ENCODE results near the gene ATPAF2.

The ATPAF2 gene

DNA sequence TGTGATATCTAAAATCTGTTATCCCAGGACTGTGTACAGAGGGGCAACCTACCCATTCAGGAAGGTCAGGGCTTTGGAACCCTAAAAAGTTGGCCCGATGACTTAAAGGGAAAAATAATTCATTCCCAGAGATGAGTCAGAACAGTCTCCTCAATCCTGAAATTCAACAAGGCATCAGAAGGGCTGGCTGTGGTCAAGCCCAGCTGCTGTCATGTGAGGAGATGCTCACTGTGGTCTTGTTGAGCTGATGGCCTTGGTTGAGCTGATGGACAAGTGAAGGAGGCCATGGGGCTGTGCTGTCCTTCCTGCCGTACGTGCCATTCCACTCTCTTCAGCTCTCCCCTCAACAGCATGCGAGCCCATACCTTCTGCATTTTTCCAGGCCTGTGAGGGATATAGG is 27.9 kb upstream of the ATPAF2 start:
- TF ChIP-seq, protein P1, sequence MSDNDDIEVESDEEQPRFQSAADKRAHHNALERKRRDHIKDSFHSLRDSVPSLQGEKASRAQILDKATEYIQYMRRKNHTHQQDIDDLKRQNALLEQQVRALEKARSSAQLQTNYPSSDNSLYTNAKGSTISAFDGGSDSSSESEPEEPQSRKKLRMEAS (IDR thresholded peaks at IDR 0.05): no peak
- TF ChIP-seq, protein P2, sequence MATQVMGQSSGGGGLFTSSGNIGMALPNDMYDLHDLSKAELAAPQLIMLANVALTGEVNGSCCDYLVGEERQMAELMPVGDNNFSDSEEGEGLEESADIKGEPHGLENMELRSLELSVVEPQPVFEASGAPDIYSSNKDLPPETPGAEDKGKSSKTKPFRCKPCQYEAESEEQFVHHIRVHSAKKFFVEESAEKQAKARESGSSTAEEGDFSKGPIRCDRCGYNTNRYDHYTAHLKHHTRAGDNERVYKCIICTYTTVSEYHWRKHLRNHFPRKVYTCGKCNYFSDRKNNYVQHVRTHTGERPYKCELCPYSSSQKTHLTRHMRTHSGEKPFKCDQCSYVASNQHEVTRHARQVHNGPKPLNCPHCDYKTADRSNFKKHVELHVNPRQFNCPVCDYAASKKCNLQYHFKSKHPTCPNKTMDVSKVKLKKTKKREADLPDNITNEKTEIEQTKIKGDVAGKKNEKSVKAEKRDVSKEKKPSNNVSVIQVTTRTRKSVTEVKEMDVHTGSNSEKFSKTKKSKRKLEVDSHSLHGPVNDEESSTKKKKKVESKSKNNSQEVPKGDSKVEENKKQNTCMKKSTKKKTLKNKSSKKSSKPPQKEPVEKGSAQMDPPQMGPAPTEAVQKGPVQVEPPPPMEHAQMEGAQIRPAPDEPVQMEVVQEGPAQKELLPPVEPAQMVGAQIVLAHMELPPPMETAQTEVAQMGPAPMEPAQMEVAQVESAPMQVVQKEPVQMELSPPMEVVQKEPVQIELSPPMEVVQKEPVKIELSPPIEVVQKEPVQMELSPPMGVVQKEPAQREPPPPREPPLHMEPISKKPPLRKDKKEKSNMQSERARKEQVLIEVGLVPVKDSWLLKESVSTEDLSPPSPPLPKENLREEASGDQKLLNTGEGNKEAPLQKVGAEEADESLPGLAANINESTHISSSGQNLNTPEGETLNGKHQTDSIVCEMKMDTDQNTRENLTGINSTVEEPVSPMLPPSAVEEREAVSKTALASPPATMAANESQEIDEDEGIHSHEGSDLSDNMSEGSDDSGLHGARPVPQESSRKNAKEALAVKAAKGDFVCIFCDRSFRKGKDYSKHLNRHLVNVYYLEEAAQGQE (IDR thresholded peaks at IDR 0.05; ENCODE audit: low read depth): no peak
- no peak for TF ChIP-seq CEBPB (IDR thresholded peaks at IDR 0.05)
- TF ChIP-seq FOXM1 (IDR thresholded peaks at IDR 0.05; ENCODE audit: borderline replicate concordance, low read depth): no peak
- no peak for TF ChIP-seq EP300 (IDR thresholded peaks at IDR 0.05; ENCODE audit: borderline replicate concordance)
- TF ChIP-seq TAF1 (IDR thresholded peaks at IDR 0.05; ENCODE audit: low read depth): no peak
- no peak for TF ChIP-seq TEAD4 (IDR thresholded peaks at IDR 0.05)
- no peak for TF ChIP-seq ZBTB7A (IDR thresholded peaks at IDR 0.05; ENCODE audit: low read depth)
- TF ChIP-seq CREB1 (IDR thresholded peaks at IDR 0.05; ENCODE audit: low read depth): no peak
- TF ChIP-seq EGR1 (IDR thresholded peaks at IDR 0.05): no peak
- TF ChIP-seq, protein P3, sequence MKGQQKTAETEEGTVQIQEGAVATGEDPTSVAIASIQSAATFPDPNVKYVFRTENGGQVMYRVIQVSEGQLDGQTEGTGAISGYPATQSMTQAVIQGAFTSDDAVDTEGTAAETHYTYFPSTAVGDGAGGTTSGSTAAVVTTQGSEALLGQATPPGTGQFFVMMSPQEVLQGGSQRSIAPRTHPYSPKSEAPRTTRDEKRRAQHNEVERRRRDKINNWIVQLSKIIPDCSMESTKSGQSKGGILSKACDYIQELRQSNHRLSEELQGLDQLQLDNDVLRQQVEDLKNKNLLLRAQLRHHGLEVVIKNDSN (IDR thresholded peaks at IDR 0.05): no peak
- no peak for TF ChIP-seq TCF12 (IDR thresholded peaks at IDR 0.05; ENCODE audit: low read depth)
- no peak for TF ChIP-seq YY1 (IDR thresholded peaks at IDR 0.05; ENCODE audit: low read depth)
- TF ChIP-seq RAD21 (IDR thresholded peaks at IDR 0.05; ENCODE audit: low read depth): no peak
- no peak for TF ChIP-seq NFIC (IDR thresholded peaks at IDR 0.05)

DNA sequence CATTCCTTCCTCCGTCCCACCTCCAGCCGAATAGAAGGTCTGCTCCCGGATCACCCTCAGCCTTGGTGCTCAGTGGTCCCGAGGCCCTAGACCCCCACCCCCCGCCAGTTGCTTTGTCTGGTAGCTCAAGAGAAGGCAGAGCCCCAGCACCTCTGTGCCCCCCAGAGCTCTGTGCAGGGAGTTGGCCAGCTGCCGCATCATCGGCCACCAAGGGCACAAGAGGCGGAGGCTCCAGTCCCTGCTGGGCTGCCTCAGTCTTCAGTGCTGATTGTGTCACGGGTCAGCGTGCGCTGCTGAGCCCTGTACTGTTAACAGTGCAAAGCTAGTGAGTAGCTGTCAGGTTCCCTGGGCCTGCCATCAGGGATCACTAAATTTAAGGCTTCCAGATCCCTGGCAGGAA is 26.6 kb upstream of the ATPAF2 start:
- TF ChIP-seq CREB1 (IDR thresholded peaks at IDR 0.05; ENCODE audit: low read depth) (no peak), TAF1 (IDR thresholded peaks at IDR 0.05; ENCODE audit: low read depth) (no peak), NFIC (IDR thresholded peaks at IDR 0.05) (no peak), YY1 (IDR thresholded peaks at IDR 0.05; ENCODE audit: low read depth) (no peak)

DNA sequence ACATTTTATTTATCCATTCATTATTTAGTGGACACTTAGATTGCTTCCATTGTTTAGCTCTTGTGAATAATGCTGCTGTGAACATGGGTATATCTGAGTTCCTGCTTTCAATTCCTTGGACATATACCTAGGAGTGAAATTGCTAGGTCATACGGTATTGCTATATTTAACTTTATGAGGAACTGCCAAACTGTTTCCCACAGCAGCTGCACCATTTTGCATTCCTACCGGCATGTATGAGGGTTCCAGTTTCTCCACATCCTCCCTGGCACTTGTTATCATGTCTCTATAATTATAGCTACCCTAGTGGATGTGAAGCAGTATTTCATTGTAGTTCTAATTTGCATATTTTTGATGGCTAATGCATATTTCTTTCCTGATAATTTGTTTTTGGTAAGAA is 25.1 kb upstream of the ATPAF2 start:
- TF ChIP-seq EGR1 (IDR thresholded peaks at IDR 0.05) (no peak), CREB1 (IDR thresholded peaks at IDR 0.05; ENCODE audit: low read depth) (no peak), RAD21 (IDR thresholded peaks at IDR 0.05; ENCODE audit: low read depth) (no peak), CEBPB (IDR thresholded peaks at IDR 0.05) (no peak), TEAD4 (IDR thresholded peaks at IDR 0.05) (no peak), TAF1 (IDR thresholded peaks at IDR 0.05; ENCODE audit: low read depth) (no peak), ZBTB7A (IDR thresholded peaks at IDR 0.05; ENCODE audit: low read depth) (no peak), TCF12 (IDR thresholded peaks at IDR 0.05; ENCODE audit: low read depth) (no peak), YY1 (IDR thresholded peaks at IDR 0.05; ENCODE audit: low read depth) (no peak), NFIC (IDR thresholded peaks at IDR 0.05) (no peak), EP300 (IDR thresholded peaks at IDR 0.05; ENCODE audit: borderline replicate concordance) (no peak)
- TF ChIP-seq, protein P2 (IDR thresholded peaks at IDR 0.05; ENCODE audit: low read depth): no peak
- TF ChIP-seq, protein P1 (IDR thresholded peaks at IDR 0.05): no peak
- TF ChIP-seq, protein P3 (IDR thresholded peaks at IDR 0.05): no peak

DNA sequence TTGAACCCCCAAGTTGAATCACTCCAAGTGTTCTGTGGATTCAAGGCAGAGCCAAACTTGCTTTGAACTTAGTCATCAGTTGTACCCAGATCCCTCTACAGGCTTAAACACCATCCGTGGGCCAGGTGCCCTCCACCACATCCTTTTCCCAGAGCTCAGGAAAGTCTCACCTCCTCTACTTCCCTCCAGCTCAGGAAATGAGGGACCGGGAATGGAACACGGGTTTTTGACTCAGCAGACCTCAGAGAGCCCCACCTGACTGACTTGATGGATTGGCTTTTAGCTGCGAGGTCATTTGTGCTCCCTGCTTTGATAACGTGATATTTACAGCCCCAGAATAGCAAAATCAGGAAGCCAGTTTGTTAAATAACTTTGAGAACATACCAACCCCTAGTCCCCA is 20.3 kb upstream of the ATPAF2 start:
- TF ChIP-seq CREB1 (IDR thresholded peaks at IDR 0.05; ENCODE audit: low read depth) (no peak), FOXM1 (IDR thresholded peaks at IDR 0.05; ENCODE audit: borderline replicate concordance, low read depth) (no peak), CEBPB (IDR thresholded peaks at IDR 0.05) (no peak), RAD21 (IDR thresholded peaks at IDR 0.05; ENCODE audit: low read depth) (no peak), YY1 (IDR thresholded peaks at IDR 0.05; ENCODE audit: low read depth) (no peak), ZBTB7A (IDR thresholded peaks at IDR 0.05; ENCODE audit: low read depth) (no peak), TAF1 (IDR thresholded peaks at IDR 0.05; ENCODE audit: low read depth) (no peak), EP300 (IDR thresholded peaks at IDR 0.05; ENCODE audit: borderline replicate concordance) (no peak), TEAD4 (IDR thresholded peaks at IDR 0.05) (no peak), NFIC (IDR thresholded peaks at IDR 0.05) (no peak), EGR1 (IDR thresholded peaks at IDR 0.05) (no peak), TCF12 (IDR thresholded peaks at IDR 0.05; ENCODE audit: low read depth) (no peak)
- TF ChIP-seq, protein P3 (IDR thresholded peaks at IDR 0.05): no peak
- TF ChIP-seq, protein P1 (IDR thresholded peaks at IDR 0.05): no peak
- TF ChIP-seq, protein P2 (IDR thresholded peaks at IDR 0.05; ENCODE audit: low read depth): no peak
